ENCODE data around the gene COL4A1.

DNA sequence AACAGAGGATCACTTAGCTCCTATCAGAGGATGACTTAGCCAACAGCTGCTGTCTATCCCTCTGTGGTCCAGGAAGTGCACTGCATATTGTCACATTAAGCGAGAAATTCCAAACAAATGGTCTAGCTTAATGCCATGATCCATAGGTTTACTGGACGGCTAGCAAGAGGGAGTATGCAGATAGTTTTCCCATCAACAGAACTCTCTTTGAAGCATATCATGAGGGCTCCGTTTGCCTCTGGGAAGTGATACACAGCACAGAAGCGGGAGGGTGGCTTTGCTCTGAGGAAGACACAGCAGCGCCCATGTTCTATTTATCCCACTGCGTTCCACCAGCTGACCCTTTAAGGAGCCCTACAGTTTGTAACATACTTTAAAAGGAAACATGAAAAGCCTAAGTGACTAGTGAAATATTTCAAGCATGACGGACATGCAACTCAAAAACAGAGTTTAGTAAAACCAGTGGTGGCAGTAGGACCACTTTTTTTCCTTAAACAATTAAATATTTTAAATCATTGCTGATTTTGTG is 52.7 kb downstream of the COL4A1 start:
- TF ChIP-seq REST (IDR thresholded peaks at IDR 0.05; ENCODE audit: low read depth) = no peak
- no peak for TF ChIP-seq TAF1 (IDR thresholded peaks at IDR 0.05; ENCODE audit: low read depth)

Data from Ishikawa (cell line).